Thyroid gland (tissue), 4 donors: ENCODE measurements around the gene CAD. TPM values are rescaled to one million over a fixed set of nuclear protein-coding genes. Genes with fewer than 3 reads are reported as not detected.

Source experiments
- DNase-seq, 2 donors: peaks; one replicate each; pipeline ENCODE4 v3.0.0-alpha.2; 2019
- H3K27ac ChIP-seq, 3 donors: fragments of 200-600 bp; sonication (generic); 1 replicate in 2 of 3; 2 replicates in 1 of 3; pipeline ENCODE4 v1.5.1; 2016 to 2019; ENCODE audit warnings: mild to moderate bottlenecking in 1 of 3, moderate library complexity in 1 of 3
- H3K27me3 ChIP-seq: fragments of 200-600 bp; sonication (generic); one replicate; pipeline ENCODE4 v1.5.1; 2019
- H3K36me3 ChIP-seq, 2 donors: fragments of 200-600 bp; sonication (generic); one replicate each; pipeline ENCODE4 v1.5.1; 2016 to 2019
- H3K4me1 ChIP-seq, 2 donors: fragments of 200-600 bp; sonication (generic); one replicate each; pipeline ENCODE4 v1.5.1; 2017 to 2019
- H3K4me3 ChIP-seq, 3 donors: fragments of 200-600 bp; sonication (generic); replicated peaks in 1 of 3; 1 replicate in 2 of 3; 2 replicates in 1 of 3; pipeline ENCODE4 v1.5.1; 2016; ENCODE audit warnings: mild to moderate bottlenecking in 1 of 3
- H3K9me3 ChIP-seq: fragments of 200-600 bp; sonication (generic); one replicate; pipeline ENCODE4 v1.5.1; 2017
- CTCF ChIP-seq, 6 experiments: fragments of 200-600 bp in 3 of 6; fragments of 450-650 bp in 3 of 6; sonication (generic) in 3 of 6; IDR thresholded peaks; one replicate each; pipeline ENCODE4 v1.5.1; 2016 to 2019; ENCODE audit warnings: antibody characterized with exemption in 6 of 6, mild to moderate bottlenecking in 2 of 6, inconsistent platforms in 1 of 6, moderate library complexity in 1 of 6
- POLR2A ChIP-seq, 2 donors: fragments of 450-650 bp; IDR thresholded peaks; one replicate each; pipeline ENCODE4 v1.6.1; 2017; ENCODE audit warnings: antibody characterized with exemption in 2 of 2, mild to moderate bottlenecking in 2 of 2, moderate library complexity in 1 of 2
- WGBS, 2 donors: methylation state at CpG; one replicate each; pipeline ENCODE4 v1.1.5; 2017; 5-methylcytosine and 5-hydroxymethylcytosine counted together
- intact Hi-C: fragments of 100-400 bp; cut with DNase I; formaldehyde crosslinking; loops from one replicate; pipeline ENCODE4 v1.15.1; 2023
- total RNA-seq, 4 donors: library from RNA; depleted of rRNA; stranded (reverse); fragments of >200 nt; gene quantifications; one replicate each; pipeline ENCODE4 v1.2.3, GENCODE V29; 2016

CAD gene
- total RNA-seq, 4 donors from 2014 or later = 16.5 to 31.9 (median 28.2) TPM

GRCh38 chr2:27284996-27285395 lies 67.8 kb downstream of the CAD start:
- no peaks in the 10 kb centered on the region for H3K27me3 ChIP-seq
- TF ChIP-seq CTCF (IDR thresholded peaks at IDR 0.05) (no peak), POLR2A (IDR thresholded peaks at IDR 0.05) (no peak)
- H3K27ac ChIP-seq = no peak overlapping the region
- no peaks in the 10 kb centered on the region for H3K9me3 ChIP-seq
- no peak for DNase-seq
- intact Hi-C loops = loop anchor here (5.0 kb wide), 1 partner anchor 38 kb away; no protein-coding TSS in a partner anchor
- WGBS, 2 donors = 87 to 96% methylated on average over 1 of the region's 1 CpG
- no peak overlapping the region for H3K4me3 ChIP-seq
- peaks cover 0 to 9% of the 10 kb centered on the region in 2 donors for H3K4me1 ChIP-seq
- no peaks in the 10 kb centered on the region for H3K36me3 ChIP-seq

GRCh38 chr2:27285481-27285880 lies 68.3 kb downstream of the CAD start:
- H3K27me3 ChIP-seq = no peaks in the 10 kb centered on the region
- TF ChIP-seq POLR2A (IDR thresholded peaks at IDR 0.05) (no peak), CTCF (IDR thresholded peaks at IDR 0.05) (no peak)
- peaks cover 0 to 9% of the 10 kb centered on the region in 2 donors for H3K4me1 ChIP-seq
- H3K27ac ChIP-seq = no peak overlapping the region
- no peaks in the 10 kb centered on the region for H3K9me3 ChIP-seq
- no peak overlapping the region for H3K4me3 ChIP-seq
- no peaks in the 10 kb centered on the region for H3K36me3 ChIP-seq
- WGBS, 2 donors = 85 to 90% methylated on average over 6 of the region's 6 CpGs
- no peak for DNase-seq
- intact Hi-C loops = no loop called here

- 61 to 70% methylated on average over 3 of the region's 3 CpGs for WGBS, 2 donors
- TF ChIP-seq CTCF (IDR thresholded peaks at IDR 0.05) (no peak), POLR2A (IDR thresholded peaks at IDR 0.05) (no peak)
- Histone ChIP-seq H3K27ac (no peak overlapping the region), H3K4me1 (peaks cover 4 to 9% of the 10 kb centered on the region in 2 donors), H3K36me3 (no peaks in the 10 kb centered on the region), H3K4me3 (no peak overlapping the region), H3K9me3 (no peaks in the 10 kb centered on the region), H3K27me3 (no peaks in the 10 kb centered on the region)
- no peak for DNase-seq
- intact Hi-C loops = no loop called here
These were observed 71.4 kb downstream of the CAD start for GRCh38 chr2:27288610-27289009.

DNA sequence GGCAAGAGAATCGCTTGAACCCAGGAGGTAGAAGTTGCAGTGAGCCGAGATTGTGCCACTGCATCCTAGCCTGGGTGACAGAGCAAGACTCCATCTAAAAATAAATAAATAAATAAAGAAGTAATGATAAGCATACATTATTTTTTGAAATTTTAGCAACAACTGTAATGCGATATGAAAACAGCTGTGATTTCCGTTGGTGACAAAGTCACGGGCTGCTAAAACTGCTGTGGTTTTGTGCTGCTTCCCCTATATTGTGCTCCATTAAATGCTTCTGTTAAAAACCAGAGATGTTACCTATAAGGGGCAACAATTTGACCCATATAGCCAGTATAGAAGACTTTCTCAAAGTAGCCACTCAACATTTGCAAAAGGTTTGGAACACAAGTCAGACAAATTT lies 73.4 kb downstream of the CAD start:
- Histone ChIP-seq H3K27me3 (no peaks in the 10 kb centered on the region), H3K27ac (no peak overlapping the region), H3K36me3 (no peaks in the 10 kb centered on the region), H3K4me1 (peaks cover 7 to 16% of the 10 kb centered on the region in 2 donors), H3K4me3 (no peak overlapping the region), H3K9me3 (no peaks in the 10 kb centered on the region)
- TF ChIP-seq CTCF (IDR thresholded peaks at IDR 0.05) = no peak
- no peak for TF ChIP-seq POLR2A (IDR thresholded peaks at IDR 0.05)
- intact Hi-C loops = no loop called here
- DNase-seq = no peak
- 87 to 92% methylated on average over 5 of the region's 5 CpGs for WGBS, 2 donors

DNA sequence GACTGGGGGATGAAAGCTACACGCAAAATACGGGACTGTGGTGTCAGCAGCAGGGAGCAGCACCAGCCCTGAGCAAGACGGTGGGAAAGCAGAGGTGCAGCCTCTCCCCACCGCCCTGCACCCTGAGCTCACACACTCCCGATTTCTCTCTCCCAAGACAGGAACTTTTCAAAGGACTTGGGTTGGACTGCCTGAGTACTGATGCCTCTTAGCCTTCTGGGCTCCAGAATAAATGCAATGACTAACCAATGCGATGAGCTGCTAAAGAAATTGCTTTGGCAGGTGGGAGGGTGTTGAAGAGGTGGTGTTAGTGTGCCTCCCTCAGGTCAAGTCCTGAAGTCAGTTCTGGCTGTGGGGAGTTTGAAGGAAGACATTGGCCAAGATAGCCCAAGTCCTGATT lies 74.7 kb downstream of the CAD start:
- TF ChIP-seq CTCF (IDR thresholded peaks at IDR 0.05) (no peak), POLR2A (IDR thresholded peaks at IDR 0.05) (no peak)
- intact Hi-C loops = no loop called here
- Histone ChIP-seq H3K27me3 (no peaks in the 10 kb centered on the region), H3K9me3 (no peaks in the 10 kb centered on the region), H3K36me3 (no peaks in the 10 kb centered on the region), H3K4me3 (no peak overlapping the region), H3K27ac (no peak overlapping the region), H3K4me1 (peaks cover 7 to 16% of the 10 kb centered on the region in 2 donors)
- no peak for DNase-seq
- 53 to 61% methylated on average over 6 of the region's 6 CpGs for WGBS, 2 donors

Other genes with a start within 250 kb of the CAD start
- 10 to 100 TPM; 12.9 to 21.2 (median 17.0) TPM for gene MAPRE3, start 246.7 kb upstream of the CAD start, total RNA-seq
- gene TMEM214, start 184.4 kb upstream of the CAD start, total RNA-seq = 10 to 100 TPM; 43.3 to 93.8 (median 78.9) TPM
- 10 to 100 TPM; 29.1 to 40.0 (median 31.6) TPM for gene AGBL5, start 165.7 kb upstream of the CAD start, total RNA-seq
- gene OST4, start 145.7 kb upstream of the CAD start, total RNA-seq = 100 to 1,000 TPM; 235 to 467 (median 261) TPM
- gene EMILIN1, start 138.8 kb upstream of the CAD start, total RNA-seq = 10 to 100 TPM; 18.6 to 45.4 (median 29.3) TPM
- gene KHK, start 130.6 kb upstream of the CAD start, total RNA-seq = 1 to 10 TPM in 3 of 4 donors, under 1 TPM in 1; 0.44 to 2.3 (median 1.7) TPM
- 1 to 10 TPM in 2 of 4 donors, not detected in 2; 3.7 to 8.5 TPM for gene CGREF1, start 98.2 kb upstream of the CAD start, total RNA-seq
- 1 to 10 TPM in 1 of 4 donors, under 1 TPM in 3; 0.44 to 1.1 (median 0.76) TPM for gene ABHD1, start 93.6 kb upstream of the CAD start, total RNA-seq
- 10 to 100 TPM; 52.4 to 84.0 (median 55.2) TPM for gene PREB, start 82.7 kb upstream of the CAD start, total RNA-seq
- gene PRR30, start 78.0 kb upstream of the CAD start, total RNA-seq = under 1 TPM in 2 of 4 donors, not detected in 2; 0.27 to 0.67 TPM
- gene TCF23, start 68.4 kb upstream of the CAD start, total RNA-seq = under 1 TPM in 1 of 4 donors, not detected in 3; 0.13 TPM
- gene ATRAID, start 5.3 kb upstream of the CAD start, total RNA-seq = 100 to 1,000 TPM; 149 to 345 (median 254) TPM
- 10 to 100 TPM; 10.9 to 34.0 (median 22.0) TPM for gene SLC5A6, start 5.1 kb upstream of the CAD start, total RNA-seq
- gene SLC30A3, start 45.7 kb downstream of the CAD start, total RNA-seq = under 1 TPM; 0.33 to 0.98 (median 0.80) TPM
- 1 to 10 TPM in 2 of 4 donors, under 1 TPM in 1, not detected in 1; 0.33 to 2.1 (median 1.1) TPM for gene DNAJC5G, start 58.1 kb downstream of the CAD start, total RNA-seq
- gene TRIM54, start 65.1 kb downstream of the CAD start, total RNA-seq = 1 to 10 TPM in 1 of 4 donors, under 1 TPM in 2, not detected in 1; 0.22 to 1.6 (median 0.54) TPM
- gene UCN, start 91.1 kb downstream of the CAD start, total RNA-seq = 1 to 10 TPM; 1.1 to 2.5 (median 2.0) TPM
- gene MPV17, start 105.7 kb downstream of the CAD start, total RNA-seq = 100 to 1,000 TPM in 3 of 4 donors, 10 to 100 TPM in 1; 92.9 to 151 (median 116) TPM
- gene GTF3C2, start 139.4 kb downstream of the CAD start, total RNA-seq = 10 to 100 TPM; 44.7 to 86.6 (median 51.8) TPM
- gene EIF2B4, start 153.0 kb downstream of the CAD start, total RNA-seq = 10 to 100 TPM; 34.7 to 44.0 (median 38.6) TPM
- 100 to 1,000 TPM; 109 to 148 (median 130) TPM for gene SNX17, start 153.2 kb downstream of the CAD start, total RNA-seq
- gene ZNF513, start 163.4 kb downstream of the CAD start, total RNA-seq = 10 to 100 TPM in 1 of 4 donors, 1 to 10 TPM in 3; 9.1 to 14.8 (median 9.2) TPM
- 10 to 100 TPM; 55.4 to 75.2 (median 59.5) TPM for gene PPM1G, start 192.2 kb downstream of the CAD start, total RNA-seq
- 10 to 100 TPM; 45.2 to 68.6 (median 63.1) TPM for gene NRBP1, start 211.3 kb downstream of the CAD start, total RNA-seq
- 10 to 100 TPM in 3 of 4 donors, 1 to 10 TPM in 1; 9.2 to 40.1 (median 19.4) TPM for gene KRTCAP3, start 225.0 kb downstream of the CAD start, total RNA-seq